ENCODE results near the gene MFAP3. TPM values are rescaled to one million over a fixed set of nuclear protein-coding genes. Genes with fewer than 3 reads are reported as not detected.

Gene MFAP3
- total RNA-seq, 1 experiment from 2014 or later = 18.5 TPM

GRCh38 chr5:154025951-154026350, 12.8 kb upstream of the MFAP3 start:
- Histone ChIP-seq H4K20me1 (ENCODE audit: insufficient read depth) (no peaks in the 10 kb centered on the region), H3K36me3 (ENCODE audit: control insufficient read depth in 1 of 2, insufficient read depth in 2 of 2, low read length in 2 of 2) (no peaks in the 10 kb centered on the region), H2AFZ (ENCODE audit: low read depth, low read length, poor library complexity, severe bottlenecking) (no peak overlapping the region), H3K4me2 (ENCODE audit: low read length) (no peak overlapping the region), H3K9me2 (ENCODE audit: insufficient read depth) (no peaks in the 10 kb centered on the region), H3K4me1 (ENCODE audit: control insufficient read depth in 1 of 2, insufficient read depth in 2 of 2, low read length in 2 of 2) (no peaks in the 10 kb centered on the region), H3K9me3 (ENCODE audit: control insufficient read depth in 1 of 2, insufficient read depth in 1 of 2, low read depth in 1 of 2, low read length in 2 of 2) (no peaks in the 10 kb centered on the region), H3K27me3 (ENCODE audit: insufficient read depth, low read length) (no peaks in the 10 kb centered on the region), H3K79me2 (ENCODE audit: insufficient read depth, low read length) (no peaks in the 10 kb centered on the region), H3K4me3 (replicated peaks in 1 of 2; ENCODE audit: low read depth in 1 of 2, low read length in 2 of 2) (no peak overlapping the region), H3K27ac (ENCODE audit: low read depth, low read length) (no peak overlapping the region), H3K9ac (ENCODE audit: low read length) (no peak overlapping the region)
- no peak for TF ChIP-seq CBX3 (IDR thresholded peaks at IDR 0.05; ENCODE audit: low read depth)
- TF ChIP-seq SP1 (IDR thresholded peaks at IDR 0.05; ENCODE audit: low read depth) = no peak
- TF ChIP-seq POLR2A (IDR thresholded peaks at IDR 0.05; ENCODE audit: borderline replicate concordance, extremely low read depth, insufficient read depth, insufficient read length) = no peak
- TF ChIP-seq, protein P1, sequence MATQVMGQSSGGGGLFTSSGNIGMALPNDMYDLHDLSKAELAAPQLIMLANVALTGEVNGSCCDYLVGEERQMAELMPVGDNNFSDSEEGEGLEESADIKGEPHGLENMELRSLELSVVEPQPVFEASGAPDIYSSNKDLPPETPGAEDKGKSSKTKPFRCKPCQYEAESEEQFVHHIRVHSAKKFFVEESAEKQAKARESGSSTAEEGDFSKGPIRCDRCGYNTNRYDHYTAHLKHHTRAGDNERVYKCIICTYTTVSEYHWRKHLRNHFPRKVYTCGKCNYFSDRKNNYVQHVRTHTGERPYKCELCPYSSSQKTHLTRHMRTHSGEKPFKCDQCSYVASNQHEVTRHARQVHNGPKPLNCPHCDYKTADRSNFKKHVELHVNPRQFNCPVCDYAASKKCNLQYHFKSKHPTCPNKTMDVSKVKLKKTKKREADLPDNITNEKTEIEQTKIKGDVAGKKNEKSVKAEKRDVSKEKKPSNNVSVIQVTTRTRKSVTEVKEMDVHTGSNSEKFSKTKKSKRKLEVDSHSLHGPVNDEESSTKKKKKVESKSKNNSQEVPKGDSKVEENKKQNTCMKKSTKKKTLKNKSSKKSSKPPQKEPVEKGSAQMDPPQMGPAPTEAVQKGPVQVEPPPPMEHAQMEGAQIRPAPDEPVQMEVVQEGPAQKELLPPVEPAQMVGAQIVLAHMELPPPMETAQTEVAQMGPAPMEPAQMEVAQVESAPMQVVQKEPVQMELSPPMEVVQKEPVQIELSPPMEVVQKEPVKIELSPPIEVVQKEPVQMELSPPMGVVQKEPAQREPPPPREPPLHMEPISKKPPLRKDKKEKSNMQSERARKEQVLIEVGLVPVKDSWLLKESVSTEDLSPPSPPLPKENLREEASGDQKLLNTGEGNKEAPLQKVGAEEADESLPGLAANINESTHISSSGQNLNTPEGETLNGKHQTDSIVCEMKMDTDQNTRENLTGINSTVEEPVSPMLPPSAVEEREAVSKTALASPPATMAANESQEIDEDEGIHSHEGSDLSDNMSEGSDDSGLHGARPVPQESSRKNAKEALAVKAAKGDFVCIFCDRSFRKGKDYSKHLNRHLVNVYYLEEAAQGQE (IDR thresholded peaks at IDR 0.05; ENCODE audit: low read depth) = no peak
- no peak for TF ChIP-seq YY1 (IDR thresholded peaks at IDR 0.05; ENCODE audit: extremely low read depth, insufficient replicate concordance, low read depth, low read length)
- TF ChIP-seq EZH2phosphoT487 (IDR thresholded peaks at IDR 0.05; ENCODE audit: borderline replicate concordance) = no peak
- no peak for TF ChIP-seq ZNF274 (IDR thresholded peaks at IDR 0.05; ENCODE audit: low read depth, low read length)
- no peak for TF ChIP-seq ELF1 (IDR thresholded peaks at IDR 0.05; ENCODE audit: borderline replicate concordance, low read depth)
- TF ChIP-seq TCF7L2 (IDR thresholded peaks at IDR 0.05; ENCODE audit: borderline replicate concordance, extremely low read depth, insufficient read depth, insufficient read length) = no peak
- no peak for TF ChIP-seq ZBTB33 (IDR thresholded peaks at IDR 0.05; ENCODE audit: extremely low read depth, insufficient replicate concordance, low read length)
- TF ChIP-seq, protein P2, sequence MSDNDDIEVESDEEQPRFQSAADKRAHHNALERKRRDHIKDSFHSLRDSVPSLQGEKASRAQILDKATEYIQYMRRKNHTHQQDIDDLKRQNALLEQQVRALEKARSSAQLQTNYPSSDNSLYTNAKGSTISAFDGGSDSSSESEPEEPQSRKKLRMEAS (IDR thresholded peaks at IDR 0.05) = no peak
- TF ChIP-seq EZH2 (IDR thresholded peaks at IDR 0.05) = no peak
- no peak for TF ChIP-seq ATF3 (IDR thresholded peaks at IDR 0.05)
- no peak for TF ChIP-seq SIN3A (IDR thresholded peaks at IDR 0.05; ENCODE audit: low read depth)
- TF ChIP-seq, protein P3, sequence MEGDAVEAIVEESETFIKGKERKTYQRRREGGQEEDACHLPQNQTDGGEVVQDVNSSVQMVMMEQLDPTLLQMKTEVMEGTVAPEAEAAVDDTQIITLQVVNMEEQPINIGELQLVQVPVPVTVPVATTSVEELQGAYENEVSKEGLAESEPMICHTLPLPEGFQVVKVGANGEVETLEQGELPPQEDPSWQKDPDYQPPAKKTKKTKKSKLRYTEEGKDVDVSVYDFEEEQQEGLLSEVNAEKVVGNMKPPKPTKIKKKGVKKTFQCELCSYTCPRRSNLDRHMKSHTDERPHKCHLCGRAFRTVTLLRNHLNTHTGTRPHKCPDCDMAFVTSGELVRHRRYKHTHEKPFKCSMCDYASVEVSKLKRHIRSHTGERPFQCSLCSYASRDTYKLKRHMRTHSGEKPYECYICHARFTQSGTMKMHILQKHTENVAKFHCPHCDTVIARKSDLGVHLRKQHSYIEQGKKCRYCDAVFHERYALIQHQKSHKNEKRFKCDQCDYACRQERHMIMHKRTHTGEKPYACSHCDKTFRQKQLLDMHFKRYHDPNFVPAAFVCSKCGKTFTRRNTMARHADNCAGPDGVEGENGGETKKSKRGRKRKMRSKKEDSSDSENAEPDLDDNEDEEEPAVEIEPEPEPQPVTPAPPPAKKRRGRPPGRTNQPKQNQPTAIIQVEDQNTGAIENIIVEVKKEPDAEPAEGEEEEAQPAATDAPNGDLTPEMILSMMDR (IDR thresholded peaks at IDR 0.05 in 2 of 3, conservative IDR thresholded peaks at IDR 0.05 in 1 of 3; ENCODE audit: borderline replicate concordance in 1 of 3, insufficient read depth in 1 of 3, low read depth in 2 of 3, low read length in 2 of 3) = no peak
- no peak for TF ChIP-seq RAD21 (IDR thresholded peaks at IDR 0.05; ENCODE audit: low read depth)
- TF ChIP-seq JUND (IDR thresholded peaks at IDR 0.05) = no peak
- no peak for TF ChIP-seq FOSL1 (IDR thresholded peaks at IDR 0.05; ENCODE audit: low read depth)
- ATAC-seq (no peak), DNase-seq (ENCODE audit: low read depth, low spot score) (no peak)
- no TSS peak for BruUV-seq (replicated peaks)
- POLR2A ChIA-PET = interaction anchor here (0.8 kb wide), 1 partner anchor 20 kb away, joined by 3 read pairs; no protein-coding TSS in a partner anchor
- RAD21 ChIA-PET (ENCODE audit: low non-redundant PET in 1 of 2, low total read pairs in 2 of 2, uncharacterized antibody in 2 of 2, unreplicated experiment in 2 of 2) = no interaction called here
- CTCF ChIA-PET = no interaction called here
- intact Hi-C loops (cut with micrococcal nuclease) = no loop called here
